H9 (cell line): ENCODE measurements around the gene ADAMTS13. TPM values are rescaled to one million over a fixed set of nuclear protein-coding genes. Genes with fewer than 3 reads are reported as not detected.

Experiments
- DNase-seq: peaks from one replicate; pipeline ENCODE4 v3.0.0-alpha.2; 2017
- H2AFZ ChIP-seq: one replicate; pipeline ENCODE4 v1.6.1; 2013; ENCODE audit warnings: mild to moderate bottlenecking, low read length, control low read depth, moderate library complexity
- H2AK5ac ChIP-seq: 2 replicates; pipeline ENCODE4 v1.6.1; 2013; ENCODE audit warnings: low read length, control low read depth, mixed read lengths; ENCODE audit not compliant: insufficient read length
- H2BK120ac ChIP-seq: one replicate; pipeline ENCODE4 v1.6.1; 2013; ENCODE audit warnings: low read depth, mild to moderate bottlenecking, low read length, control low read depth, inconsistent platforms; ENCODE audit not compliant: poor library complexity, severe bottlenecking
- H2BK12ac ChIP-seq: 2 replicates; pipeline ENCODE4 v1.6.1; 2013; ENCODE audit warnings: low read length, control low read depth, mixed read lengths, low read depth; ENCODE audit not compliant: insufficient read length
- H2BK15ac ChIP-seq: 2 replicates; pipeline ENCODE4 v1.6.1; 2013; ENCODE audit warnings: low read depth, low read length, control low read depth
- H2BK20ac ChIP-seq: one replicate; pipeline ENCODE4 v1.6.1; 2013; ENCODE audit warnings: low read depth, mild to moderate bottlenecking, low read length, control low read depth, inconsistent platforms; ENCODE audit not compliant: poor library complexity, severe bottlenecking
- H2BK5ac ChIP-seq: 2 replicates; pipeline ENCODE4 v1.6.1; 2013; ENCODE audit warnings: low read length, control low read depth, mixed read lengths; ENCODE audit not compliant: insufficient read length
- H3K14ac ChIP-seq: 2 replicates; pipeline ENCODE4 v1.6.1; 2013; ENCODE audit warnings: low read length, control low read depth; ENCODE audit not compliant: insufficient read depth
- H3K18ac ChIP-seq: 2 replicates; pipeline ENCODE4 v1.6.1; 2013; ENCODE audit warnings: low read depth, mild to moderate bottlenecking, mixed read lengths, low read length, control low read depth; ENCODE audit not compliant: insufficient read length
- H3K23ac ChIP-seq: 2 replicates; pipeline ENCODE4 v1.6.1; 2013; ENCODE audit warnings: low read length, control low read depth, mixed read lengths, low read depth; ENCODE audit not compliant: insufficient read length
- H3K23me2 ChIP-seq: 2 replicates; pipeline ENCODE4 v1.6.1; 2013; ENCODE audit warnings: low read depth, mild to moderate bottlenecking, mixed read lengths, low read length, control low read depth; ENCODE audit not compliant: insufficient read length, poor library complexity, severe bottlenecking
- H3K27ac ChIP-seq: 2 replicates; pipeline ENCODE4 v1.5.1; 2013; ENCODE audit warnings: low read length, control low read depth, mixed read lengths, low read depth; ENCODE audit not compliant: insufficient read length
- H3K27me3 ChIP-seq: 2 replicates; pipeline ENCODE4 v1.6.1; 2013; ENCODE audit warnings: low read length, control low read depth, inconsistent platforms; ENCODE audit not compliant: insufficient read depth
- H3K4ac ChIP-seq: 2 replicates; pipeline ENCODE4 v1.6.1; 2013; ENCODE audit warnings: low read depth, mild to moderate bottlenecking, control low read depth, inconsistent platforms, low read length, moderate library complexity
- H3K4me1 ChIP-seq: 2 replicates; pipeline ENCODE4 v1.6.1; 2013; ENCODE audit warnings: low read length, control low read depth, inconsistent platforms; ENCODE audit not compliant: insufficient read depth
- H3K4me2 ChIP-seq: 2 replicates; pipeline ENCODE4 v1.6.1; 2013; ENCODE audit warnings: low read length, control low read depth, mixed read lengths; ENCODE audit not compliant: insufficient read length, insufficient read depth
- H3K56ac ChIP-seq: 2 replicates; pipeline ENCODE4 v1.6.1; 2013; ENCODE audit warnings: low read depth, mild to moderate bottlenecking, mixed read lengths, low read length, control low read depth; ENCODE audit not compliant: insufficient read length
- H3K79me1 ChIP-seq: 2 replicates; pipeline ENCODE4 v1.6.1; 2013; ENCODE audit warnings: low read depth, mild to moderate bottlenecking, moderate library complexity, low read length, control low read depth, inconsistent platforms; ENCODE audit not compliant: insufficient read depth, poor library complexity, severe bottlenecking
- H3K79me2 ChIP-seq: 2 replicates; pipeline ENCODE4 v1.6.1; 2013; ENCODE audit warnings: low read length, control low read depth, inconsistent platforms; ENCODE audit not compliant: insufficient read depth
- H3K9ac ChIP-seq: 2 replicates; pipeline ENCODE4 v1.6.1; 2013; ENCODE audit warnings: low read length, control low read depth, mixed read lengths; ENCODE audit not compliant: insufficient read length; ENCODE audit errors: extremely low read depth
- H3K9me3 ChIP-seq: one replicate; pipeline ENCODE4 v1.6.1; 2013; ENCODE audit warnings: low read depth, low read length, inconsistent platforms; ENCODE audit not compliant: control insufficient read depth
- H3T11ph ChIP-seq: one replicate; pipeline ENCODE4 v1.6.1; 2013; ENCODE audit warnings: mild to moderate bottlenecking, low read length, control low read depth, inconsistent platforms
- H4K20me1 ChIP-seq: one replicate; pipeline ENCODE4 v1.6.1; 2013; ENCODE audit not compliant: control insufficient read depth, insufficient read length, insufficient read depth
- H4K5ac ChIP-seq: 2 replicates; pipeline ENCODE4 v1.6.1; 2013; ENCODE audit warnings: low read depth, mild to moderate bottlenecking, mixed read lengths, low read length, control low read depth; ENCODE audit not compliant: insufficient read length
- H4K8ac ChIP-seq: replicated peaks from 2 replicates; pipeline ENCODE4 v1.6.1; 2013; ENCODE audit warnings: low read length, control low read depth, mixed read lengths, low read depth; ENCODE audit not compliant: insufficient read length
- H4K91ac ChIP-seq: 2 replicates; pipeline ENCODE4 v1.6.1; 2013; ENCODE audit warnings: low read depth, mild to moderate bottlenecking, moderate library complexity, mixed read lengths, low read length, control low read depth; ENCODE audit not compliant: insufficient read length
- H3K27ac Mint-ChIP-seq, 3 experiments: 2 replicates in 2 of 3; 3 replicates in 1 of 3; pipeline ENCODE4 v1.8.0; 2020 to 2021; ENCODE audit warnings: mixed read lengths in 3 of 3, mild to moderate bottlenecking in 1 of 3, moderate library complexity in 1 of 3
- H3K27me3 Mint-ChIP-seq: 2 replicates; pipeline ENCODE4 v1.8.0; 2021; ENCODE audit warnings: low read depth, mild to moderate bottlenecking, moderate library complexity, mixed read lengths
- H3K36me3 Mint-ChIP-seq, 3 experiments: 2 replicates in 2 of 3; 3 replicates in 1 of 3; pipeline ENCODE4 v1.8.0; 2020 to 2021; ENCODE audit warnings: low read depth in 3 of 3, mixed read lengths in 3 of 3; ENCODE audit not compliant: insufficient read depth in 1 of 3
- H3K4me1 Mint-ChIP-seq, 2 experiments: 2 replicates each; pipeline ENCODE4 v1.8.0; 2020; ENCODE audit warnings: mixed read lengths in 2 of 2
- H3K4me3 Mint-ChIP-seq, 2 experiments: 2 replicates in 1 of 2; 3 replicates in 1 of 2; pipeline ENCODE4 v1.8.0; 2020 to 2021; ENCODE audit warnings: mild to moderate bottlenecking in 2 of 2, mixed read lengths in 2 of 2, moderate library complexity in 1 of 2
- H3K9me3 Mint-ChIP-seq, 2 experiments: 2 replicates in 1 of 2; 3 replicates in 1 of 2; pipeline ENCODE4 v1.8.0; 2020; ENCODE audit warnings: mild to moderate bottlenecking in 2 of 2, mixed read lengths in 2 of 2, moderate library complexity in 1 of 2
- CTCF ChIP-seq: fragments of 200-600 bp; sonication (generic); conservative IDR thresholded peaks from 3 replicates; pipeline ENCODE4 v1.8.0; 2021; ENCODE audit warnings: antibody characterized with exemption, mild to moderate bottlenecking
- WGBS: extraction: QIAGEN DNeasy Blood & Tissue Kit; methylation state at CpG from one replicate; pipeline ENCODE4 v1.1.7; 2013; ENCODE audit warnings: missing lambda C conversion rate, low lambda C conversion rate, mixed read lengths; ENCODE audit not compliant: insufficient read length; ENCODE audit errors: extremely low coverage; 5-methylcytosine and 5-hydroxymethylcytosine counted together
- total RNA-seq: library from RNA; stranded (reverse); gene quantifications from 2 replicates; pipeline ENCODE4 v1.2.1, GENCODE V29; 2021

Gene ADAMTS13
- total RNA-seq, 1 experiment from 2014 or later = 8.8 TPM

- no peak for TF ChIP-seq CTCF
- no peak for DNase-seq
- H3T11ph ChIP-seq = no peak overlapping the region
- H2BK20ac ChIP-seq = no peak overlapping the region
- H3K36me3 Mint-ChIP-seq = no peaks in the 10 kb centered on the region
- no peaks in the 10 kb centered on the region for H4K20me1 ChIP-seq
- no peak overlapping the region for H2BK12ac ChIP-seq
- H2BK120ac ChIP-seq = no peak overlapping the region
- H3K4me1 Mint-ChIP-seq = 0 out of 4 replicates have a peak, but pooled peaks cover 0 to 2% of the 10 kb centered on the region in 2 experiments
- no peaks in the 10 kb centered on the region for H3K4me1 ChIP-seq
- H2BK15ac ChIP-seq = no peak overlapping the region
- H3K23ac ChIP-seq = no peak overlapping the region
- H3K23me2 ChIP-seq = no peaks in the 10 kb centered on the region
- no peak overlapping the region for H3K14ac ChIP-seq
- no peaks in the 10 kb centered on the region for H3K79me1 ChIP-seq
- no CpG with 5 or more reads among the region's 8 CpGs for WGBS
- no peak overlapping the region for H3K9ac ChIP-seq
- H2BK5ac ChIP-seq = no peak overlapping the region
- H3K4ac ChIP-seq = no peak overlapping the region
- H4K8ac ChIP-seq = no peak overlapping the region
- no peak overlapping the region for H3K27ac ChIP-seq
- no peak overlapping the region for H2AK5ac ChIP-seq
- H3K79me2 ChIP-seq = no peaks in the 10 kb centered on the region
- no peak overlapping the region for H3K4me2 ChIP-seq
- H4K5ac ChIP-seq = no peak overlapping the region
- no peaks in the 10 kb centered on the region; a peak in 1 of 5 replicates for H3K9me3 Mint-ChIP-seq
- H3K9me3 ChIP-seq = no peaks in the 10 kb centered on the region
- H3K27me3 Mint-ChIP-seq = peaks cover 13% of the 10 kb centered on the region
- H3K27ac Mint-ChIP-seq = no peak overlapping the region
- no peak overlapping the region for H3K56ac ChIP-seq
- no peak overlapping the region for H2AFZ ChIP-seq
- H3K4me3 Mint-ChIP-seq = no peak overlapping the region
- no peaks in the 10 kb centered on the region for H3K27me3 ChIP-seq
- H3K18ac ChIP-seq = no peak overlapping the region
- H4K91ac ChIP-seq = no peak overlapping the region
Measured at GRCh38 chr9:133487331-133487725, 65.2 kb downstream of the ADAMTS13 start.
